Smooth muscle cell of the umbilical artery (primary cell): ENCODE results near the gene MUC20. TPM values are rescaled to one million over a fixed set of nuclear protein-coding genes. Genes with fewer than 3 reads are reported as not detected.

Source experiments
- total RNA-seq: library from RNA; depleted of rRNA; stranded (reverse); fragments of >200 nt; gene quantifications from 2 replicates; pipeline ENCODE4 v1.2.3, GENCODE V29; 2014

MUC20 gene
- total RNA-seq: 0.37 TPM in 1 of 2 replicates, not detected in the other

GRCh38 chr3:195720831-195721506, at the start of gene MUC20:
MUC20 (plus strand) TSS chr3:195720978; CDS start chr3:195721008, 30 bp downstream.

Other genes with a start within 250 kb of the MUC20 start
- 50.8 and 69.5 TPM in 2 replicates for gene PPP1R2, start 177.7 kb upstream of the MUC20 start, total RNA-seq
- not detected in 2 replicates for gene APOD, start 137.0 kb upstream of the MUC20 start, total RNA-seq
- gene MUC4, start 91.0 kb downstream of the MUC20 start, total RNA-seq: not detected in 2 replicates
- 4.8 and 16.9 TPM in 2 replicates for gene TNK2, start 187.6 kb downstream of the MUC20 start, total RNA-seq